ENCODE data around the gene PLA2G4C.

PLA2G4C gene

DNA sequence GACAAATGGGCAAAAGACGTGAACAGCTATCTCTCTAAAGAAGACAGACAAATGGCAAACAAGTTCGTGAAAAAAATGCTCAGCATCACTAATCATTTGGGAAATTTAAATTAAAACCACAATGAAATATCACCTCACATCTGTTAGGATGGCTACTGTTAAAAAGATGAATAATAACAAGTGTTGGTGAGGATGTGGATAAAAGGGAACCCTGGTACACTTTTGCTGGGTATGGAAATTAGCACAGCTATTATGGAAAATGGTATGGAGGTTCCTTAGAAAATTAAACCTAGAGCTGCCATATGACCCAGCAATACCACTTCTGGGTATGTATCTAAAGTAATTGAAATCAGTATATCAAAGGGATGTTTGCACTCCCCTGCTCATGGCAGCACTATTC lies 73.9 kb downstream of the PLA2G4C start:
- no peak overlapping the region for H3K9ac ChIP-seq (ENCODE audit: low read length)
- no peaks in the 10 kb centered on the region for H4K20me1 ChIP-seq (ENCODE audit: insufficient read depth, low read length)
- no peaks in the 10 kb centered on the region for H3F3A ChIP-seq (ENCODE audit: insufficient read depth, low read length)
- H3K27me3 ChIP-seq (ENCODE audit: insufficient read depth, low read length): peaks cover 14% of the 10 kb centered on the region; the same call in 1 of the 2 replicates
- no peak overlapping the region for H3K27ac ChIP-seq (ENCODE audit: low read depth, low read length, poor library complexity, severe bottlenecking)
- no peaks in the 10 kb centered on the region for H3K79me2 ChIP-seq (ENCODE audit: insufficient read depth, low read length)
- no peaks in the 10 kb centered on the region for H3K9me2 ChIP-seq (ENCODE audit: low read depth, low read length)
- H3K36me3 ChIP-seq (ENCODE audit: insufficient read depth, low read length): no peaks in the 10 kb centered on the region
- H3K9me3 ChIP-seq (ENCODE audit: low read length): no peaks in the 10 kb centered on the region
- no peak overlapping the region for H3K4me2 ChIP-seq (ENCODE audit: low read length)
- H3K4me1 ChIP-seq (ENCODE audit: insufficient read depth, low read length, severe bottlenecking): no peaks in the 10 kb centered on the region
- H2AFZ ChIP-seq (ENCODE audit: low read length): no peak overlapping the region
- H3K4me3 ChIP-seq (ENCODE audit: low read depth, low read length, poor library complexity, severe bottlenecking): no peak overlapping the region
- TF ChIP-seq, protein P1, sequence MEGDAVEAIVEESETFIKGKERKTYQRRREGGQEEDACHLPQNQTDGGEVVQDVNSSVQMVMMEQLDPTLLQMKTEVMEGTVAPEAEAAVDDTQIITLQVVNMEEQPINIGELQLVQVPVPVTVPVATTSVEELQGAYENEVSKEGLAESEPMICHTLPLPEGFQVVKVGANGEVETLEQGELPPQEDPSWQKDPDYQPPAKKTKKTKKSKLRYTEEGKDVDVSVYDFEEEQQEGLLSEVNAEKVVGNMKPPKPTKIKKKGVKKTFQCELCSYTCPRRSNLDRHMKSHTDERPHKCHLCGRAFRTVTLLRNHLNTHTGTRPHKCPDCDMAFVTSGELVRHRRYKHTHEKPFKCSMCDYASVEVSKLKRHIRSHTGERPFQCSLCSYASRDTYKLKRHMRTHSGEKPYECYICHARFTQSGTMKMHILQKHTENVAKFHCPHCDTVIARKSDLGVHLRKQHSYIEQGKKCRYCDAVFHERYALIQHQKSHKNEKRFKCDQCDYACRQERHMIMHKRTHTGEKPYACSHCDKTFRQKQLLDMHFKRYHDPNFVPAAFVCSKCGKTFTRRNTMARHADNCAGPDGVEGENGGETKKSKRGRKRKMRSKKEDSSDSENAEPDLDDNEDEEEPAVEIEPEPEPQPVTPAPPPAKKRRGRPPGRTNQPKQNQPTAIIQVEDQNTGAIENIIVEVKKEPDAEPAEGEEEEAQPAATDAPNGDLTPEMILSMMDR (IDR thresholded peaks at IDR 0.05; ENCODE audit: low read length): no peak
- TF ChIP-seq EZH2 (IDR thresholded peaks at IDR 0.05; ENCODE audit: borderline replicate concordance, low read length): no peak

DNA sequence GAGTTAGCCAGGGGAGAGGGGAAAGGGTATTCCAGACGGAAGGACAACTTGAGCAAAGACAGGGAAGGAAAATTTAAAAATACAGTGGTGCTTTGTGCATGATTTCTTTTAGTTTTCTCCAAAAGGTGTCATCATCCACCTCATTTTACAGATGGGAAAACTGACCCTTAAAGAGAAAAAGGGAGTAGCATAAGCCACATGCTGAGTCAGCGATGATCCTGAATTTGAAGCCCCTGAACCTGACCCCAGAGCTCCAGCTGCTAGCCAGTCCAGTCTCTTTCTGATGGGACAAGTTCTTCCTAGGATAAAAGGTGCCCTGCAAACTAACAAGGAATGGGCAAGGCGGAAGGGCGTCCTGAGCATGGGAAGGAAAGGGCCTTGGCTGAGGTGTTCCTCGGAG lies 77.0 kb downstream of the PLA2G4C start:
- no peak for TF ChIP-seq EZH2 (IDR thresholded peaks at IDR 0.05; ENCODE audit: borderline replicate concordance, low read length)
- TF ChIP-seq, protein P1 (IDR thresholded peaks at IDR 0.05; ENCODE audit: low read length): no peak
- no peaks in the 10 kb centered on the region for H3K9me2 ChIP-seq (ENCODE audit: low read depth, low read length)
- H3K9ac ChIP-seq (ENCODE audit: low read length): no peak overlapping the region
- H4K20me1 ChIP-seq (ENCODE audit: insufficient read depth, low read length): no peaks in the 10 kb centered on the region
- no peak overlapping the region for H3K4me2 ChIP-seq (ENCODE audit: low read length)
- H3K27ac ChIP-seq (ENCODE audit: low read depth, low read length, poor library complexity, severe bottlenecking): no peak overlapping the region
- H3K4me3 ChIP-seq (ENCODE audit: low read depth, low read length, poor library complexity, severe bottlenecking): no peak overlapping the region
- no peaks in the 10 kb centered on the region for H3K4me1 ChIP-seq (ENCODE audit: insufficient read depth, low read length, severe bottlenecking)
- no peaks in the 10 kb centered on the region for H3K9me3 ChIP-seq (ENCODE audit: low read length)
- H3K27me3 ChIP-seq (ENCODE audit: insufficient read depth, low read length): no peaks in the 10 kb centered on the region; the same call in 1 of the 2 replicates
- no peak overlapping the region for H2AFZ ChIP-seq (ENCODE audit: low read length)
- no peaks in the 10 kb centered on the region for H3K79me2 ChIP-seq (ENCODE audit: insufficient read depth, low read length)
- H3K36me3 ChIP-seq (ENCODE audit: insufficient read depth, low read length): no peaks in the 10 kb centered on the region
- H3F3A ChIP-seq (ENCODE audit: insufficient read depth, low read length): no peaks in the 10 kb centered on the region

DNA sequence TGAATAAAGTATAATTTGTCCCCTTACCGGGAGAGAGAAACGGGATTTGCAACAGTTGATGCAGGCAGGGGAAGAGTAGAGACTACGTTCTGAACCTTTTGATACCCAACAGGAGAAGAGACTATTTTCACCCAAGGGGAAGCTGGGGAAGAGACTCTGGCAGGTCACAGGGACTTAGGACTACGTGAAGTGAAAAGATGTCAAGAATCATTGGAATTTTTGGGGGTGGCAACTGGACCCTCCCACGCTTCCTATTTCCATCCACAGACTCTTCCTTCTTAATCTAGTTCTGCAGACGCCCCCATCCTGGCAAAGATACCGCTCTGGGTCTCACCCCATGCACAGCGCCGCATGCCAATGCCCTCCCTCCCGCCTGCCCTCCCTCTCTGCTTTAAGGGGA lies 80.5 kb downstream of the PLA2G4C start:
- Histone ChIP-seq H3F3A (ENCODE audit: insufficient read depth, low read length) (no peaks in the 10 kb centered on the region), H2AFZ (ENCODE audit: low read length) (no peak overlapping the region), H3K79me2 (ENCODE audit: insufficient read depth, low read length) (no peaks in the 10 kb centered on the region), H3K4me2 (ENCODE audit: low read length) (no peak overlapping the region), H3K9ac (ENCODE audit: low read length) (no peak overlapping the region), H3K4me3 (ENCODE audit: low read depth, low read length, poor library complexity, severe bottlenecking) (no peak overlapping the region), H3K27me3 (ENCODE audit: insufficient read depth, low read length) (no peaks in the 10 kb centered on the region), H4K20me1 (ENCODE audit: insufficient read depth, low read length) (no peaks in the 10 kb centered on the region), H3K9me2 (ENCODE audit: low read depth, low read length) (no peaks in the 10 kb centered on the region), H3K9me3 (ENCODE audit: low read length) (no peaks in the 10 kb centered on the region), H3K4me1 (ENCODE audit: insufficient read depth, low read length, severe bottlenecking) (no peaks in the 10 kb centered on the region), H3K27ac (ENCODE audit: low read depth, low read length, poor library complexity, severe bottlenecking) (no peak overlapping the region), H3K36me3 (ENCODE audit: insufficient read depth, low read length) (no peaks in the 10 kb centered on the region)
- TF ChIP-seq EZH2 (IDR thresholded peaks at IDR 0.05; ENCODE audit: borderline replicate concordance, low read length): no peak
- TF ChIP-seq, protein P1 (IDR thresholded peaks at IDR 0.05; ENCODE audit: low read length): no peak

Data from OCI-LY1 (cell line).